ENCODE data around the gene REXO1.
"Not testable (repeated sequence)": the region's sequence is repeated elsewhere in the genome, so short reads cannot be mapped to it uniquely, and the experiment has no call there.

REXO1 gene

DNA sequence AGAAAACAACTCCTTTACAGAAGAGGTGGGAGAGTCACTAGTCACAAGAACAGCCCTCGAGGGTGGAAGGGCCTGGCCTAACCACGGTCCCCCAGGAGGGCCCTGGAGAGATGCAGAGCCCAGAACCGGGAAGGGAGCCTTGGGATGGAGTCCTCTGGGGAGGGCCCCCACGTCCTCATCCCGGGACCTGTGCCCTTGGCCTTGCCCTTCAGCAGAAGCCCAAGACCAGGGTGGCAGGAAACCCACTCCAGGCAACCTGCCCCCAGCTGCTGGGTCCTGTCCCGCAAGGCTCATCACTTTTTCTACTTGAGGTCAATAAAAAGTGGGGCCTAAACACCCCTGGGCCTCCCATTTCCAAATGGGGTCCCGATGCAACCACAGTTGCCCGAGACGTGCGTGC lies 33.9 kb downstream of the REXO1 start:
- no peak for DNase-seq

DNA sequence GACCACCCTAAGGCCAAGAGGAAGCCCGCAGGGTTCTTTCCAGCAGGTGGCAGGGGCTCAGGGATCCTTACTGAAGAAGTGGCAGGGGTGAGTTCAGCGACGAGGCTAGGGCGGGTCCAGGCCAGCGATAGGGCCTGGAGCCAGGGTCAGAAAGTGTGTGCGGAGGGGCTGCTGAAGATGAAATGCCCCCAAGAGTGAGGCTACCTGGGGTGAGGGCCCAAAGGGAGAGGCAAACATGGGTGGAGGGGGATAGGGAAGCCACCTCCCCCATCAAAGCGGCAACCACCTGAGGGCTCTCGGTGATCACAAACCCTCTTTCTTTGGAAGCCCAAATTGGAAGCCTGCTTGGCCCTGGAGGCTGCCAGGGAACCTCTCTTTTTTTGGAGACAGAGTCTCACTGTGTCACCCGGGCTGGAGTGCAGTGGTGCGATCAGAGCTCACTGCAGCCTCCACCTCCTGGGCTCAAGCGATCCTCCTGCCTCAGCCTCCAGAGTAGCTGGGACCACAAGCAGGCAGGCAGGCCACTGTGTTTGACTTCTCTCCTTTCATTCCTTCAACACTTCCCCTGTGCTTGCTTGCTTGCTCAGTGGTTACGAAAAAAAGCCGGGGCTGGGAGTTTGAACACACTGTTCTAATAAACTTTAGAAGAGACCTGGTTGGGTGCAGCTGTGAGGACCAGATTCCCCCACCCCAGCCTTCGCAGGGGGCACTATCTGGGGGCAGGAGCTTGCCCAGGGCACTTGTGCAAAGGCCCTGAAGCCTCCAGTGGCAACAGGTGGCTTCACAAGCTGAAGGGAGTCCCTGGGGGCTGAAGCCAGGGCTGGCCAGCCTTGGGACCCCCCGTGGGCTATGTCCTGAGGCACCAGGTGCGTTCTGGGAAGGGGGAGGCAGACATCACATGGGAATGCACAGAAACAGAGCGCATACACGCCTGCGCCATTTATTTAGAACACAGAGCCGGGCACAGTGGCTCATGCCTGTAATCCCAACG lies 34.8 kb downstream of the REXO1 start:
- DNase-seq, result no peak

DNA sequence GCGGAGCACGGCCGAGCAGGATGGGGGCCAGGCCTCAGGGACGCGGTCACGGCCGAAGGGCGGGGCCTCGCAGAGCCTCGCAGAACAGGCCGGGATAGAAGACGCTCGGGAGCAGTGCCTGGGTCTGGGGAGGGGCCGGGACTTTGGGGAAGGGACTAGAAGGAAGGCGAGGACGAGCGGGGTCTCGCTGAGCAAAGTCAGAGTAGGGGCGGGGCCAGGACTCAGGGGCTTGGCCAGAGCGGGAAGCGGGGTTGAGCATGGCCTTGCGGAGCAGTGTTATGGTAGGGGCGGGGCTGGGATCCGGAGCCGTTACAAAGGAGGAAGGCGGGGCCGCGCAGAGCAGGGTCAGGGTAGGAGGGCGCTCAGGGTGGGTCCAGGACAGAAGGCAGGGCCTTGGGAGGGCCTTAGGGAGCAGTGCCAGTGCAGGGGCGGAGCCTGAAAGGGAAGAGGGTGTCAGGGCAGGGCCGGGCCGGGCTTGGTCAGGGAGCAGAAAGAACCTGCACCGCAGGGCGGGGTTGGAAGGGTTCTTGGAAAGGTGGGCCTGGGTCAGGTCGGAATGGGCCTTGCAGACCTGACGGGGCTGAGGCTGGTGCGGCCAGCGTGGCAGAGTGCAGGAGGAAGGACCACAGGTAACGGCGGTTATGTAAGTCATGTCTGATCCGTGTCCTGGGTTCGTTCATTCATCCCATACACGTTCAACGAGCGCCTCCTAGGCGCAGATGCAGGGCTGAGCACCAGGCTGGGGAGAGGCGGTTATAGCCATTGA lies 35.7 kb downstream of the REXO1 start:
- peak in 55 of 58 donors; percentile 11 to 90 (median 59) for DNase-seq

DNA sequence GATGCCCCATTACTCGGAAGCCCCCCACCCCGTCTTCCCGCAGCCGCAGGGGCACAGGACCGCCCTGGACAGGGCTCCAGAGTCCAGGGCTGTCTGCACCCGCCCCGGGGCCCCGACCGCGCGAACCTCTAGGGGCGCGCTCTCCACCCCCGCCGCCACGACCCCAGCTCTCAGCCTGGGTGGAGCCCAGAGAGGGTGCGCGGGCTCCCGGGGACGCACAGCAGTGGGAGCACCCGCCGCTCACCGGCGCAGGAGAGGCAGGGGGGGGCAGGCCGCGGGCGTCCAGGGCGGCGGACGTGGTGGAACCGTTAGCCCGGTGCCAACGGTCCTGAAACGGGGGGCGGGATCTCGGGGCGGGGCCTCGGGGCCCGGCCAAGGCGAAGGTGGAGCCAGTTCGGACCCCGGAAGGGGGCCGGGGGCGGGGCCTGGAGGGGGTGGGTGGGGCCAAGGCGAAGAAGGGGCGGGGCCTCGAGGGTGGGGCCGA lies 36.3 kb downstream of the REXO1 start, which contains the start of gene ATP8B3:
ATP8B3 (minus strand) TSS at position 335 of the 484 bp plus-strand sequence. CDS start 540 bp downstream, outside the sequence.
- peak in 2 of 58 donors; percentile 45 to 70 for DNase-seq

DNA sequence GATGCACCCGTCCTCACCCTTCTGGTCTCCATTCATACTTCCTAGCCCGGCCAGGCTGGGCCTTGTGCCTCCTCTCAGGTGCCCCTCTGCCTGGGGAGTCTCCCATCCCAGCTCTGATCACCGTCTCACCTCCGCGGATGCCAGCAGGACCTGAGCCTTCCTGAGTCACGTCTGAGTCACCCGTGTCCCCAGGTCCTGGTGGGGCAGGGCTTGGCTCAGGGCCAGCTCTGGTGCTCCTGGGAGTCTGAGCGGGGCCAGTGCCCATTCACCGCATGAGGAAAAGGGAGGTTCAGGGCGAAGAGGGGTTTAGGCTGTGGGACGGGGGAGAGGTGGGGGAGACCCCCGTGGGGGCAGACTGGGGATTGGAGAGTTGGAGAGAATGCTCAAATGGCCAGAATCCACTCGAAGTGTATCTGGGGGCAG lies 36.8 kb downstream of the REXO1 start:
- DNase-seq, result peak in 2 of 58 donors; percentile 32 to 46

DNA sequence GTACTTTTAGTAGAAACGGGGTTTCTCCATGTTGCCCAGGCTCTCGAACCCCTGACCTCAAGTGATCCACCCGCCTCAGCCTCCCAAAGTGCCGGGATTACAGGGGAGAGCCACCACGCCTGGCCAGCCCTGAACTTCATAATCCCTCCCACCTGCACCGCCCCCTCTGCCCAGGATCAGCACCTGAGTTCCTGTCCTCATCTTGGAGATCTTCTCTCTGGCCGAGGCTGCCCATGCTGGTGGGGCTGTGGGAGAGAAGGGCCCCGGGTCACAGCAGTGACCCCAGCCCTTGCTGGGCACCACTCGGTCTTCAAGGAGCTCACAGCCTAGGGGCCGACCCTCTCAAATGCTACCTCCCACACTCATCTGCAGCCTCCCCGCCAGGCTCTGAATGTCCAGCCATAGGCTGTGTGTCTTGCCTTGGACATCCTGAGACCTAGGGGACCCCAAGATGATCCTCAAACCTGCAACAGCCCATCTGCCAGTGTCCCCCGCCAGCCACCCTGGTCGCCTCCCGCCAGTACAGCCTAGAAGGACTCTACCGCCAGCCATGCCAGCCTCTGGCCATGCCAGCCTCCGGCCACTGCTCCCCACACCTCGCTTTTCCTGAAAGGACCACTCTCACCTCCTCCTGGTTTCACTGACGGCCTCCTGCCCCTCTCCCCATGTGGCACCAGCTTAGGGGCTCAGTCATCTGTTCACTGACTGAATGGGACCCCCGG lies 37.7 kb downstream of the REXO1 start:
- DNase-seq, result no peak

DNA sequence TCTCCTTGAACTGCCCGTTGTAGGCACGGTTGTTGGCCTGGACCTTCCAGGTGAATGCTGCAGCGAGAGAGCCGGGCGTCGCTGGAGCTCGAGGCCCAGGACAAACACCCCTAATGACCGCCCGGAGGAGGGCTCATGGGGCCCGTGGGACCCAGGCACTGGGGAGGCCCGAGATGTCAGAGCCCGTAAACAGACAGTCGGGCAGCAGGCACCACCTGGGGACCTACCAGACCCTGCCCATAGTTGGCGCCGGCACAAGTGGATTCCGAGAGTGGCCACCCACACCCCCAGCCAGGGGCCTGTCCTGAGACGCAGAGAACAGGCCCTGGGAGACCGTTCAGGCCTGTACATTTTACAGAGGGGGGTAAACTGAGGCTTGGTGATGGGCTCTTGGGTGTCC lies 38.6 kb downstream of the REXO1 start:
- DNase-seq, result no peak

DNA sequence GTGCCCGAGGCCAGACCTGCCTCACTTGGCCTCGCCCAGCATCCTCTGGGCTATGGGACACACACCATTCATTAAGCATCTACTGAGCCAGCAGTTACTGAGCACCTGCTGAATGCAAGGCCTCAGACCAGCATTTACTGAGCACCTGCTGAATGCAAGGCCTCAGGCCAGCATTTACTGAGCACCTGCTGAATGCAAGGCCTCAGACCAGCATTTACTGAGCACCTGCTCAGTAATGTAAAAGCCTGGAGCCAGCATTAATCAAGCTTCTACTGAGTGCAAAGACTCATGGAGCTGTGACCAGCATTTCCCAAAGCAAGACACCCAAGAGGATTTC lies 39.9 kb downstream of the REXO1 start:
- DNase-seq, result no peak

DNA sequence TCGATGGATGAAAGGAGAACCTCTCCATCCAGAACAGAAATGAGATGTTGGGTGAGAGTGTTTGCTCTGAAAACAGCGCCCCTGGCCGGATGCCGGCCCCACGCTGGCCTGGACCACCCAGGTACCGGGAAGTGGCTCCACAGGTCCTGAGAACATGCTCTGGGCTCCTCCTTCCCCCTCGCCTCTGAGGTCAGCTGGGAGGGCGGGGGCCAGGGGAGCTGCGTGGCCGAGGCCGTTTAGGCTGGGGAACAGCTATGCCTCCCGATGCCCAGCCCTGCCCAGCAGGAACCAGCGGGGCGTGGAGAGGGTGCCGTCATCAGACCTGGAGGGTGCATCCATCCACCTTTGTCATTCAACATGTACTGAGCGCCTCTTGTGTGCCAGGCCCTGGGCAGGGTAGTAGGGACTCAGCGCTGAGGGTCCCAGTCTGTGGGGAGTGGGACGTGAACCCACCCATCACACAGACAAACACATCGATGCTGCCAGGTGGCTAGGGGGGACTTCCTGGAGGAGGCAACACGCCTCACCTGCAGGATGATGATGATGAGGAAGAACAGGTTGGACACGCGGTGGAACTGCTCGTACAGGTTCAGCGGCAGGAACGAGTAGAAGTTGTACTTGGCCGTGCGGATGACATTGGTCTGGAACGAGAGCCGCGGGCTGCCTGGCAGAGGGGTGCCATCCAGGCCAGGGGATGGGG lies 40.4 kb downstream of the REXO1 start:
- DNase-seq, result no peak

DNA sequence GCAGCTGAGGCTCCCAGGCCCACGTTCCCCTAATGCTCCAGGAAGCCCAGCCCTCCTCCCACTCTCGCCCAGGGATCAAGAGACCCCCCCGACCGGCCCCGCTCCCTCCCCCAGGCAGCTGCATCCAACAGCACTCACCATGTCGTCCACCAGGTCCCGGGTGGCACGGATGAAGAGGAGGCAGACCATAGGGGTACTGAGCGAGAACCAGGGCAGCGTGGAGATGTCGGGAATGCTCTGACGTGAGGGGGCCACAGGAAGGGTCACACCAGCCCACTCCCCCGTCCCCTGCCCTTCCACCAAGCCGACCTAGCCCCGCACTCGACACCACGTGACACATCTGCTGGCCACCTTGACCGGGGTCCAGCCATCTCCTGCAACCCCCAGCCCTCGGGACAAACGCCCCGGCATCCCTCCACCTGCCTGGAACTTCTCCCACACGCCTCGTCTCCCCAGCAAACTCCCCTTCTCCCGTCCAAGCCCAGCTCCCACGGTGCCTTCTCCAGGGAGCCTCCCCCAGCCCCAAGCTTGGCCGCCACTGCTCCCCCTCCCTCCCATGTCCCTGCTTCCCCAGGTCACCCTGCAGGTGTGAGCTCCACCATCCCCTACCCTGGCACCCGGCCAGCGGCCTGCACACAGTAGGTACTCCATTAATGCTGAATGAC lies 41.1 kb downstream of the REXO1 start:
- DNase-seq, result no peak

DNA sequence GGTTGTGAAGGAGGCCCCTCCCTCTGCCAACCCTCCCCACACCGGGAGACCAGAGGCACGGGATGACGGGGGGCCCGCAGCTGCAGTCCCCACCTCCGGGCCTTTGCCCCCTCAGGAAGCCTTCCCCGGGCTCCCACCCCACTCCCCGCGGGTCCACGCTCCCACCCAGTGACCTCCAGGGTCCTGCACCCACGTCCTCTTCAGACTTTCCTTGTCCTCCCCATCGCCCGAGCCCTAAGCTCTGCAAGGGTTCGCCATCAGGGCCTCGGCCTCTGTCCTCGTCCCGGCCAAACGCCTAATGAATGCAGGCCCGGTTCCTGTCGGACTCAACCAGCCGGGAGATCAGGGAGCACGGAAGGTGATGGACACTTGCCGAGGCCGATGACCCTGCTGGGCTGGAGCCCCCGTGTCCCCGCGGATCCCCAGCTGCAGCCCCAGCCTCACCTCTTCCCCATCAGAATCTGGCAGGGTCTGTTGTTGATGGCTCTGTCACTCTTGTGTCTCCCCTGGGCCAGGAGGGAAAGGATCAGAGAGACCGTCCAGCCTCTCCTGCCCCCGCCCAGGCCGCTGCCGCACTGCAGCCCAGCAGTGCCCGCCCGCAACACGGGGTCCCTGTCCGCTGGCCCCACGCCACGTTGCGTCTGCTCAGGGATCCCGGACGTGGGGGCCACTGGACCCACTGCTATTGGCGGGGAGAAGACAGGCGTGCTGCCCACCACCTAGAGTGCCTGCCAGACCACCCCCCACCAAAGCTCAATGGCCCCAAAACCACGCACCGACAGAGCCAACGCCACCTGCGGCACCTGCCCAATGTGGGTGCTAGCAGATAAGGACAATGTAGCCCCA lies 41.9 kb downstream of the REXO1 start:
- DNase-seq, result no peak

DNA sequence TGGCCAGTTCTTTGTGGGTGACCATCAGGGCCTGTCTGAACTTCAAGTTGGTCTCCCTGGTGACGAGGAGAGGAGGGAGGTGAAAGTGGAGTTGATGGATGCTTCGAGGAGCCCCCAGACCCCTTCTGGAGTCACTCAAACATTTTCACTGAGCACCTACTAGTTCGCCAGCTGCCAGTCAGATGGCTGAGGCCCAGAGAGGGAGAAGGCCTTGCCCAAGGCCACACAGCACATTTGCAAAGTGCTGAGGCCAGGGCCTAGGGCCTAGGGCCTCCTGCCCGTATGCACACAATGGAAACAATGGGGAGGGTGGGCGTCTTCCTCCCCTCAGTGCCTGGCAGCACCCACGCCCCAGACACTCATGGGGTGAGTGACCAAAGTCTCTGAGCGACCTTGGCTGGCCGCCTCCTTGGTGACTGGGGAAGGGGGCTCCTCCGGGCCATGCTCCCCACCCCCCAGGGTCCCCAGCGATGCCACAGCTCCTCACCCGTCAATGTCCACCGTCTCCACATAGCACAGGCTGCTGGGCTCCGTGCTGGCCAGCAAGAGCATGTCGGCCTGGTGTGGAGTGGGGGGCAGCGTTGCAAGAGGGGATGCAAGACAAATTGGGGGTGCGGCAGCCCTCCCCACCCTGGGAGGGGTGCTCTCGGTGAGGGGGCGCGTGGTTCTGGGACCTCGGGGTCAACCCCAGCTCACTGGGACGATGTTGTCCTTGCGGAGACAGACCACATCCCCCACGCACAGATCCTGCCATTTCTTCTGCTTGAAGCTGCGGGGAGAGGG lies 42.7 kb downstream of the REXO1 start:
- DNase-seq, result no peak

DNA sequence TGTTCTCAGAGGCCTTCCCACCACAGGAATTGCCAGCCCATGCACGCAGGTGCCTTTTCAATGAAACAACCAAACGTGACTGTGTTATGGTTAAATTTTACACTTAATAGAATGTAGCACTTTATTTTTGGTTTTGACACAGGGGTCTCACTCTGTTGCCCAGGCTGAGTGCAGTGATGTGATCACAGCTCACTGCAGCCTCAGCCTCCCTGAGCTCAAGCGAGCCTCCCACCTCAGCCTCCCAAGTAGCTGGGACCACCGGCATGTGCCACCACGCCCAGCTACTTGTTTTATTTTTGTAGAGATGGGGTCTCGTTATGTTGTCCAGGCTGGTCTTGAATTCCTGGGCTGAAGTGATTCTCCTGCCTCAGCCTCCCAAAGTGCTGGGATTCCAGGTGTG lies 43.4 kb downstream of the REXO1 start:
- no peak for DNase-seq

DNA sequence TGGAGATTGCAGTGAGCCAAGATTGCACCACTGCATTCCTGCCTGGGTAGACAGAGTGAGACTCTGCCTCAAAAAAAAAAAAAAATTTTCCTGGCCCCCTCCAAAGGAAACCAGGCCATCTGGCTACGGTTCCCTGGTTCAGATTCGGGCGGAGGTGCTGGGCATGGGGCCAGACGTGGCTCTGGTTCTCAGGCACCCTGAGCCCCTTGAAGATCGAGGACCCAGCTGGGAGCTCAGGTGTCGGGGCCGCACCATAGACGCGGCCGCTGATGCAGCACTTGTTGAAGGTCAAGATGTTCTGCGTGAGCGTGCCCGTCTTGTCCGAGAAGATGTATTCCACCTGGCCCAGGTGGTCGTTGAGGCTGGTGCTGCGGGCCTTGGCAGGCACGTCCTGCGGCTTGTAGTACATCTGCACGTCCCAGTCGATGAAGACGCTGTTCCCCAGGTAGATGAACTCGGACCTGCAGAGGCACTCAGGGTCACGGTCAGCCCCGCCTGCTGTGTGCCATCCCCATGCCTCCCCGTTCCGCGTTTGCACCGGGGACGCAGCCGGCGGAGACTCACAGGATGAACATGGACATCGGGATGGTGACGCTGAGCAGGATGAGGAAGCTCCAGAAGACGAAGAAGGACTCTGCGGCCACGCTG lies 48.5 kb downstream of the REXO1 start:
- no peak for DNase-seq

DNA sequence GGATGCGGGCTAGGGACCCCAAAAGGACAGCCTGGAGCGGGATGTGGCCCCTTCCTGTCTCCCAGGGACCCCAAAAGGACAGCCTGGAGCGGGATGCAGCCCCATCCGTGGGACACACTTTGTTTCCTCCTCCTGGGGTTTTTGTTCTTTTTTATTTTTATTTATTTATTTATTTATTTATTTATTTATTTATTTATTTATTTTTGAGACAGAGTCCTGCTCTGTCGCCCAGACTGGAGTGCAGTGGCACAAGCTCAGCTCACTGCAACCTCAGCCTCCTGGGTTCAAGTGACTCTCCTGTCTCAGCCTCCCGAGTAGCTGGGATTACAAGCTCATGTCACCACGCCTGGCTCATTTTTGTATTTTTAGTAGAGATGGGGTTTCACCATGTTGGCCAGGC lies 51.0 kb downstream of the REXO1 start:
- DNase-seq, result not testable (repeated sequence)

DNA sequence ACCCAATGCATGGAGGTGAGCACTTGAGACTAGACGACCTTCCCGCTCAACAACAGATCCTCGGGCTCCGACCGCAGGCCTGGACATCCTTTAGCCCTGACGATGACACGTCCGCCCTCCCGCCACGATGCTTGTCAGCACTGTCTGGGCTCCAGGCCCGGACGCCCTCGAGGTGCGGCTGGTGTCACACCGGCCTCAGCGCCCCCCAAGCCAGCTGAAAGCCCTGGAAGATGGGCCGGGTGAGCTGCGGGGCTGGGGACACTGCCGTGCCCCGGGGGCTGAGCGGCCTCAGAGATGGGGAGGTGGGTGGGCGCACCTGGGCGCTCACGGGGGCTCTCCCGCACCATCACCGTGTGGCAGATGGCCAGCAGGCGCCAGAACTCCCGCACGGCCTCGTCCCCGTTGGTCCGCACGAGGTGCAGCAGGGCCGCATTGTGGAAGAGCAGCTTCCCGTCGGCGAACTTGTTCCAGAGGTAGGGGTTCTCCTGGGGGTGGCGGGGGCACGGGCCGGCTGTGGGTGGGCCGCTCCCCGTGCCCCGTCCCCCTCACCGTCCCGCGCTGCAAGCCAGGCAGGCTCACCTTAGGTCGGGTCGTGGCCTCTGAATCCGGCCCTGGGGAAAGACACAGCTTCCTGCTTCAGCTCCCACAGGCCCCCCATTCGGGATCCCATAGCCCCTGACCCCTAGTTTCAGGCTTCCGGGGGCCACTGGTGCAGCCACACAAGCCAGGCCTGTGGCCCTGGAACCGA lies 51.7 kb downstream of the REXO1 start:
- DNase-seq, result no peak
